Measurements from ENCODE around the gene DEFB125. TPM values are rescaled to one million over a fixed set of nuclear protein-coding genes. Genes with fewer than 3 reads are reported as not detected.
"Not testable (repeated sequence)": the region's sequence is repeated elsewhere in the genome, so short reads cannot be mapped to it uniquely, and the experiment has no call there.

The DEFB125 gene
- total RNA-seq, 1 experiment from 2014 or later = not detected

GRCh38 chr20:95215-95614, 7.7 kb downstream of the DEFB125 start:
- Histone ChIP-seq H3K4me3 (no peak overlapping the region), H2AFZ (no peak overlapping the region), H3K36me3 (ENCODE audit: low read depth) (no peaks in the 10 kb centered on the region), H3K4me2 (no peak overlapping the region), H3K79me2 (ENCODE audit: low read depth) (no peaks in the 10 kb centered on the region), H3F3A (ENCODE audit: insufficient read depth, low read depth) (no peaks in the 10 kb centered on the region), H3K27ac (no peak overlapping the region), H3K27me3 (ENCODE audit: insufficient read depth, low read depth) (peaks cover 8% of the 10 kb centered on the region), H3K4me1 (replicated peaks; ENCODE audit: insufficient read depth) (no peaks in the 10 kb centered on the region), H4K20me1 (ENCODE audit: insufficient read depth) (no peaks in the 10 kb centered on the region), H3K9me3 (ENCODE audit: insufficient read depth, low read depth) (peaks cover 6% of the 10 kb centered on the region; the same call in 1 of the 2 replicates), H3K9me2 (ENCODE audit: insufficient read depth) (no peaks in the 10 kb centered on the region)
- intact Hi-C loops (cut with micrococcal nuclease; ENCODE audit: unreplicated experiment) = no loop called here
- BruUV-seq (replicated peaks) = no TSS peak
- no peak for TF ChIP-seq EZH2 (IDR thresholded peaks at IDR 0.05; ENCODE audit: low read depth)
- no peak for TF ChIP-seq CTCF (conservative IDR thresholded peaks at IDR 0.05)
- ChIA-PET POLR2A (ENCODE audit: unreplicated experiment) (no interaction called here), CTCF (no interaction called here)
- DNase-seq = no peak

DNA sequence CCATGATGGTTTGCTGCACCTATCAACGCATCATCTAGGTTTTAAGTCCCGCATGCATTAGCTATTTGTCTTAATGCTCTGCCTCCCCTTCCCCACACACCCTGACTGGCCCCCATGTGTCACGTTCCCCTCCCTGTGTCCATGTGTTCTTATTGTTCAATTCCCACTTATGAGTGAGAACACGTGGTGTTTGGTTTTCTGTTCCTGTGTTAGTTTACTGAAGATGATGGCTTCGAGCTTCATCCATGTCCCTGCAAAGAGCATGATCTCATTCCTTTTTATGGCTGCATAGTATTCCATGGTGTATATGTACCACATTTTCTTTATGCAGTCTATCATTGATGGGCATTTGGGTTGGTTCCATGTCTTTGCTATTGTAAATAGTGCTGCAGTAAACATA, 10.2 kb downstream of the DEFB125 start:
- H3K9me3 ChIP-seq (ENCODE audit: insufficient read depth, low read depth); H3K27me3 ChIP-seq (ENCODE audit: insufficient read depth, low read depth); BruUV-seq (replicated peaks); H3K36me3 ChIP-seq (ENCODE audit: low read depth); POLR2A ChIA-PET (ENCODE audit: unreplicated experiment); H3K4me3 ChIP-seq; H2AFZ ChIP-seq; H3K79me2 ChIP-seq (ENCODE audit: low read depth); H3K4me1 ChIP-seq (replicated peaks; ENCODE audit: insufficient read depth); H4K20me1 ChIP-seq (ENCODE audit: insufficient read depth); H3F3A ChIP-seq (ENCODE audit: insufficient read depth, low read depth); H3K27ac ChIP-seq; intact Hi-C loops (cut with micrococcal nuclease; ENCODE audit: unreplicated experiment); H3K9me2 ChIP-seq (ENCODE audit: insufficient read depth); DNase-seq; CTCF ChIA-PET; H3K4me2 ChIP-seq: not testable (repeated sequence)

- peaks cover 35% of the 10 kb centered on the region for H3K27me3 ChIP-seq (ENCODE audit: insufficient read depth, low read depth)
- H3K4me1 ChIP-seq (replicated peaks; ENCODE audit: insufficient read depth) = no peaks in the 10 kb centered on the region
- no peaks in the 10 kb centered on the region for H3K9me2 ChIP-seq (ENCODE audit: insufficient read depth)
- no peak for DNase-seq
- no peak overlapping the region for H2AFZ ChIP-seq
- CTCF ChIA-PET = no interaction called here
- POLR2A ChIA-PET (ENCODE audit: unreplicated experiment) = no interaction called here
- intact Hi-C loops (cut with micrococcal nuclease; ENCODE audit: unreplicated experiment) = no loop called here
- TF ChIP-seq EZH2 (IDR thresholded peaks at IDR 0.05; ENCODE audit: low read depth) (no peak), CTCF (conservative IDR thresholded peaks at IDR 0.05) (no peak)
- BruUV-seq (replicated peaks) = no TSS peak
- no peak overlapping the region for H3K4me3 ChIP-seq
- H3K9me3 ChIP-seq (ENCODE audit: insufficient read depth, low read depth) = no peaks in the 10 kb centered on the region
- no peaks in the 10 kb centered on the region for H4K20me1 ChIP-seq (ENCODE audit: insufficient read depth)
- no peaks in the 10 kb centered on the region for H3K79me2 ChIP-seq (ENCODE audit: low read depth)
- no peak overlapping the region for H3K4me2 ChIP-seq
- no peaks in the 10 kb centered on the region for H3F3A ChIP-seq (ENCODE audit: insufficient read depth, low read depth)
- H3K27ac ChIP-seq = no peak overlapping the region
- H3K36me3 ChIP-seq (ENCODE audit: low read depth) = no peaks in the 10 kb centered on the region
Measured at GRCh38 chr20:101975-102374, 14.5 kb downstream of the DEFB125 start.

DNA sequence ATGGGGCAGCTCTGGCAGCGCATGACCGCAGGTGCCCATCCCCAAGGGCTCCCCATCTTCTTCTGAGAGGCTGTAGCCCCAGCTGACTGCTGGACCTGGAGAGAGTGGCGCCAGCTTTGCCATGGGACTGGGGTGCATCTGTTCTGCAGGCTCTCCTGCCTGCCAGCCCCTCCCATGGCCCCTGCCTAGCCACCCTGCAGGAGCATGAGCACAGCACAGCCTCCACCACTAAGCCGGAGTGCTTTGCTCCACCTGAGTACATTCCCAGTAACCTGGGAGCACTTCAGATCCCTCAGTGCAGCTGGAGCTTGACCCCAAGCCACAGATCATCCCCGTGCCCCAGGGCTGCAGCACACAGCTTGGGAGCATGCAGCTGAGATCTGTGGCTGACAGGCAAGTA, 16.0 kb downstream of the DEFB125 start:
- H3F3A ChIP-seq (ENCODE audit: insufficient read depth, low read depth) = no peaks in the 10 kb centered on the region
- BruUV-seq (replicated peaks) = no TSS peak
- intact Hi-C loops (cut with micrococcal nuclease; ENCODE audit: unreplicated experiment) = no loop called here
- TF ChIP-seq CTCF (conservative IDR thresholded peaks at IDR 0.05) (no peak), EZH2 (IDR thresholded peaks at IDR 0.05; ENCODE audit: low read depth) (no peak)
- H3K27ac ChIP-seq = no peak overlapping the region
- no peaks in the 10 kb centered on the region for H3K4me1 ChIP-seq (replicated peaks; ENCODE audit: insufficient read depth)
- H3K9me2 ChIP-seq (ENCODE audit: insufficient read depth) = no peaks in the 10 kb centered on the region
- no peaks in the 10 kb centered on the region for H3K79me2 ChIP-seq (ENCODE audit: low read depth)
- H3K4me2 ChIP-seq = no peak overlapping the region
- H3K36me3 ChIP-seq (ENCODE audit: low read depth) = no peaks in the 10 kb centered on the region
- no peak overlapping the region for H3K4me3 ChIP-seq
- H2AFZ ChIP-seq = no peak overlapping the region
- H3K27me3 ChIP-seq (ENCODE audit: insufficient read depth, low read depth) = peaks cover 38% of the 10 kb centered on the region
- H3K9me3 ChIP-seq (ENCODE audit: insufficient read depth, low read depth) = no peaks in the 10 kb centered on the region
- no peak for DNase-seq
- CTCF ChIA-PET = no interaction called here
- POLR2A ChIA-PET (ENCODE audit: unreplicated experiment) = no interaction called here
- no peaks in the 10 kb centered on the region for H4K20me1 ChIP-seq (ENCODE audit: insufficient read depth)
